SK-N-SH treated with all-trans-retinoic acid at 6 μM for 48 hours (cell line): Measurements from ENCODE around the gene C6orf15.

Experiments
- ATAC-seq: fragments of 200-7000 bp; cut with Tn5 transposase; 3 replicates; pipeline ENCODE4 v1.9.1; 2020; ENCODE audit warnings: mild to moderate bottlenecking, moderate library complexity
- ARNTL ChIP-seq: fragments of 450-650 bp; formaldehyde crosslinking; IDR thresholded peaks from 2 replicates; pipeline ENCODE4 v1.5.0; 2020; ENCODE audit warnings: low read depth, mild to moderate bottlenecking, moderate library complexity, borderline replicate concordance
- BACH2 ChIP-seq: fragments of 250-450 bp; sonication (Bioruptor Pico); IDR thresholded peaks from 2 replicates; pipeline ENCODE4 v1.9.0; 2021; ENCODE audit warnings: mild to moderate bottlenecking, borderline replicate concordance
- CSRNP3 ChIP-seq: fragments of 250-450 bp; sonication (Bioruptor Pico); IDR thresholded peaks from 2 replicates; pipeline ENCODE4 v1.5.1; 2021; ENCODE audit warnings: mild to moderate bottlenecking, moderate library complexity
- GLIS3 ChIP-seq: fragments of 250-450 bp; sonication (Bioruptor Pico); IDR thresholded peaks from 2 replicates; pipeline ENCODE4 v1.5.0; 2020; ENCODE audit warnings: mild to moderate bottlenecking, moderate library complexity
- ISL1 ChIP-seq: fragments of 250-450 bp; sonication (Bioruptor Pico); IDR thresholded peaks from 2 replicates; pipeline ENCODE4 v2.1.2; 2022; ENCODE audit warnings: mild to moderate bottlenecking, moderate library complexity
- OSR1 ChIP-seq: fragments of 250-450 bp; sonication (Bioruptor Pico); IDR thresholded peaks from 2 replicates; pipeline ENCODE4 v1.8.0; 2022; ENCODE audit warnings: moderate library complexity, mild to moderate bottlenecking, inconsistent platforms
- POU6F1 ChIP-seq: fragments of 250-450 bp; sonication (Bioruptor Pico); IDR thresholded peaks from 2 replicates; pipeline ENCODE4 v1.8.0; 2021; ENCODE audit warnings: low read depth, mild to moderate bottlenecking, moderate library complexity, borderline replicate concordance
- RARB ChIP-seq: fragments of 250-450 bp; sonication (Bioruptor Pico); IDR thresholded peaks from 2 replicates; pipeline ENCODE4 v1.8.0; 2021; ENCODE audit warnings: mild to moderate bottlenecking, moderate library complexity
- SNAI2 ChIP-seq: fragments of 250-450 bp; sonication (Bioruptor Pico); IDR thresholded peaks from 2 replicates; pipeline ENCODE4 v1.5.0; 2020; ENCODE audit warnings: mild to moderate bottlenecking, moderate library complexity
- TCF4 ChIP-seq: fragments of 250-450 bp; sonication (Bioruptor Pico); IDR thresholded peaks from 2 replicates; pipeline ENCODE4 v1.8.0; 2021; ENCODE audit warnings: mild to moderate bottlenecking, moderate library complexity, borderline replicate concordance
- TOX ChIP-seq: fragments of 250-450 bp; sonication (Bioruptor Pico); IDR thresholded peaks from 2 replicates; pipeline ENCODE4 v1.8.0; 2021; ENCODE audit warnings: mild to moderate bottlenecking, moderate library complexity, borderline replicate concordance
- TSHZ2 ChIP-seq: fragments of 250-450 bp; sonication (Bioruptor Pico); IDR thresholded peaks from 2 replicates; pipeline ENCODE4 v1.5.0; 2020; ENCODE audit warnings: mild to moderate bottlenecking, moderate library complexity
- ZFP3 ChIP-seq: fragments of 250-450 bp; sonication (Bioruptor Pico); IDR thresholded peaks from 2 replicates; pipeline ENCODE4 v1.5.0; 2020; ENCODE audit warnings: mild to moderate bottlenecking, moderate library complexity
- ZNF565 ChIP-seq: fragments of 450-650 bp; formaldehyde crosslinking; conservative IDR thresholded peaks from 2 replicates; pipeline ENCODE4 v1.5.0; 2020; ENCODE audit warnings: low read depth, mild to moderate bottlenecking, moderate library complexity
- ZNF70 ChIP-seq: fragments of 450-650 bp; formaldehyde crosslinking; IDR thresholded peaks from 2 replicates; pipeline ENCODE4 v1.5.0; 2020; ENCODE audit warnings: mild to moderate bottlenecking, moderate library complexity
- ZNF8 ChIP-seq: fragments of 450-650 bp; formaldehyde crosslinking; IDR thresholded peaks from 2 replicates; pipeline ENCODE4 v1.5.0; 2020; ENCODE audit warnings: mild to moderate bottlenecking, moderate library complexity
- TF ChIP-seq, protein P1 (sequence below): fragments of 250-450 bp; sonication (Bioruptor Pico); IDR thresholded peaks from 2 replicates; pipeline ENCODE4 v1.8.0; 2020; ENCODE audit warnings: mild to moderate bottlenecking, moderate library complexity, borderline replicate concordance

The C6orf15 gene

DNA sequence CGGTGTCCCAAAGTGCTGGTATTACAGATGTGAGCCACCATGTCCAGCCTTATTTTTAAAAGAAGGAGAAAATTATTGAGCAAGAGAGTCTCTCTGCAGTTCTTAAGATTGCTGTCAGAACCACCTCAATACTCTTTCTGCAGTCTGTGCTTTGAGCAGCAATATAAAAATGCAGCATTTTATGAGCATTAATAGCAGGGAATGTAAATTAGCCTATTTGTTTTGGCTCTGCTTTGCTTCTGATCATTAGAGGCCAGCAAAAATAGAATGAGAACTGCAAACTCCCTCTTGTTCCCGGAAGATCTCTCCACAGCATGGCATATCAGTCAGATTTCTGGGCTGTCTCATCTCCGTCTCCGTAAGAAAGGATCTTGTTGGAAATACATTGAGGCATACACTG is 35.8 kb downstream of the C6orf15 start:
- TF ChIP-seq TOX (CRISPR knock-in tag) (no peak), TCF4 (CRISPR knock-in tag) (no peak), ISL1 (CRISPR knock-in tag) (peak; percentile 12; the same call in 1 of the 2 replicates), OSR1 (CRISPR knock-in tag) (no peak)
- no peak for ATAC-seq

GRCh38 chr6:31075528-31075927 is 36.8 kb downstream of the C6orf15 start:
- TF ChIP-seq ZNF565 (CRISPR knock-in tag), result no peak
- no peak for TF ChIP-seq TSHZ2 (CRISPR knock-in tag)
- TF ChIP-seq CSRNP3, result no peak
- TF ChIP-seq, protein P1, sequence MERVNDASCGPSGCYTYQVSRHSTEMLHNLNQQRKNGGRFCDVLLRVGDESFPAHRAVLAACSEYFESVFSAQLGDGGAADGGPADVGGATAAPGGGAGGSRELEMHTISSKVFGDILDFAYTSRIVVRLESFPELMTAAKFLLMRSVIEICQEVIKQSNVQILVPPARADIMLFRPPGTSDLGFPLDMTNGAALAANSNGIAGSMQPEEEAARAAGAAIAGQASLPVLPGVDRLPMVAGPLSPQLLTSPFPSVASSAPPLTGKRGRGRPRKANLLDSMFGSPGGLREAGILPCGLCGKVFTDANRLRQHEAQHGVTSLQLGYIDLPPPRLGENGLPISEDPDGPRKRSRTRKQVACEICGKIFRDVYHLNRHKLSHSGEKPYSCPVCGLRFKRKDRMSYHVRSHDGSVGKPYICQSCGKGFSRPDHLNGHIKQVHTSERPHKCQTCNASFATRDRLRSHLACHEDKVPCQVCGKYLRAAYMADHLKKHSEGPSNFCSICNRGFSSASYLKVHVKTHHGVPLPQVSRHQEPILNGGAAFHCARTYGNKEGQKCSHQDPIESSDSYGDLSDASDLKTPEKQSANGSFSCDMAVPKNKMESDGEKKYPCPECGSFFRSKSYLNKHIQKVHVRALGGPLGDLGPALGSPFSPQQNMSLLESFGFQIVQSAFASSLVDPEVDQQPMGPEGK (CRISPR knock-in tag), result no peak
- no peak for TF ChIP-seq BACH2 (CRISPR knock-in tag)
- TF ChIP-seq ZNF70 (CRISPR knock-in tag), result no peak
- no peak for ATAC-seq

DNA sequence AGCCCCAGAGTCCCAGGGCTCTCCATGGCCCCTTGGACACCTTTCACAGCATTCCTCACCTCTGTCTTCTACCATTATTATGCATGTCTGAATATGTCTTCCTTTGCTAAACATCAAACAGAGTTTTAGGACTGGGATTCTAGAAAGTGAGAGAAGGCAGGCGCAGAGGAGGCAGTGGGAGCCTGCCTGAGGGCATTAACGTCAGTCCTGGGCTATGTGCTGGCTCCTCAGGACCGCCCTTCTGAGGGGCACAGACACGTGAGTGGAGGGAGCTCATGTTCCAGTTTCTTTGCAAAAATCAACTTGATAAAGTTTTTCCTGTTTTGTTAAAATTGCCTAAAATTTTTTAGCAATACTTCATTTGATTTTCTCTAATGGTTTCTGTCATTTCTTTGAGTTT is 38.0 kb downstream of the C6orf15 start:
- no peak for TF ChIP-seq CSRNP3
- no peak for TF ChIP-seq SNAI2 (CRISPR knock-in tag)
- TF ChIP-seq TCF4 (CRISPR knock-in tag), result no peak
- no peak for TF ChIP-seq TOX (CRISPR knock-in tag)
- TF ChIP-seq POU6F1 (CRISPR knock-in tag), result no peak
- TF ChIP-seq ZNF70 (CRISPR knock-in tag), result no peak
- TF ChIP-seq ZFP3, result no peak
- TF ChIP-seq GLIS3 (CRISPR knock-in tag), result no peak
- no peak for TF ChIP-seq TSHZ2 (CRISPR knock-in tag)
- TF ChIP-seq ZNF565 (CRISPR knock-in tag), result no peak
- TF ChIP-seq ZNF8 (CRISPR knock-in tag), result no peak
- TF ChIP-seq RARB, result no peak
- TF ChIP-seq ARNTL, result no peak
- no peak for ATAC-seq
